Measurements from ENCODE around the gene CACNA2D3.

- TF ChIP-seq CTCF (optimal IDR thresholded peaks at IDR 0.05 in 1 of 3, IDR thresholded peaks at IDR 0.05 in 1 of 3, conservative IDR thresholded peaks at IDR 0.05 in 1 of 3; ENCODE audit: extremely low read depth in 1 of 3, insufficient read depth in 2 of 3, low read length in 3 of 3), result no peak
- TF ChIP-seq EZH2 (IDR thresholded peaks at IDR 0.05; ENCODE audit: low read length), result no peak
These were observed 88.7 kb downstream of the CACNA2D3 start for GRCh38 chr3:54211097-54211496.
